DOHH2 (cell line): ENCODE measurements around the gene PLEKHG4.

Source experiments
- H3F3A ChIP-seq: fragments of 200-600 bp; sonication (generic), shearing (Covaris generic); 2 replicates; pipeline ENCODE4 v1.6.0; 2016; ENCODE audit warnings: antibody characterized with exemption, mild to moderate bottlenecking; ENCODE audit not compliant: control insufficient read depth, insufficient read depth
- H3K27ac ChIP-seq: fragments of 200-600 bp; sonication (generic); 2 replicates; pipeline ENCODE4 v1.5.1; 2014; ENCODE audit warnings: low read depth, mild to moderate bottlenecking, low read length, moderate library complexity
- H3K27me3 ChIP-seq: fragments of 200-600 bp; sonication (generic); 2 replicates; pipeline ENCODE4 v1.6.1; 2014; ENCODE audit warnings: mild to moderate bottlenecking, low read length, mixed read lengths; ENCODE audit not compliant: control insufficient read depth
- H3K36me3 ChIP-seq: fragments of 200-600 bp; sonication (generic); 2 replicates; pipeline ENCODE4 v1.6.1; 2014; ENCODE audit warnings: mild to moderate bottlenecking, low read length, moderate library complexity, mixed read lengths; ENCODE audit not compliant: control insufficient read depth
- H3K4me1 ChIP-seq: fragments of 200-600 bp; sonication (generic); 2 replicates; pipeline ENCODE4 v1.6.1; 2014; ENCODE audit warnings: mild to moderate bottlenecking, low read length, mixed read lengths; ENCODE audit not compliant: control insufficient read depth
- H3K4me2 ChIP-seq: fragments of 200-600 bp; sonication (generic); 2 replicates; pipeline ENCODE4 v1.6.0; 2014; ENCODE audit warnings: mild to moderate bottlenecking, low read length, moderate library complexity
- H3K4me3 ChIP-seq: fragments of 200-600 bp; sonication (generic); 2 replicates; pipeline ENCODE4 v1.5.1; 2014; ENCODE audit warnings: mild to moderate bottlenecking, low read length, mixed read lengths
- H3K79me2 ChIP-seq: fragments of 200-600 bp; sonication (generic); 2 replicates; pipeline ENCODE4 v1.6.1; 2014; ENCODE audit warnings: mild to moderate bottlenecking, low read length, mixed read lengths; ENCODE audit not compliant: control insufficient read depth
- H3K9me2 ChIP-seq: fragments of 200-600 bp; sonication (generic); replicated peaks from 2 replicates; pipeline ENCODE4 v1.6.1; 2014; ENCODE audit warnings: mild to moderate bottlenecking, low read length, mixed read lengths; ENCODE audit not compliant: control insufficient read depth
- H3K9me3 ChIP-seq: fragments of 200-600 bp; sonication (generic); 2 replicates; pipeline ENCODE4 v1.6.1; 2014; ENCODE audit warnings: antibody characterized with exemption, low read length, mixed read lengths; ENCODE audit not compliant: control insufficient read depth, insufficient read depth
- H4K20me1 ChIP-seq: fragments of 200-600 bp; sonication (generic); 2 replicates; pipeline ENCODE4 v1.6.0; 2014; ENCODE audit warnings: low read depth, mild to moderate bottlenecking, antibody characterized with exemption, low read length, moderate library complexity; ENCODE audit not compliant: control insufficient read depth, insufficient read depth
- EZH2phosphoT487 ChIP-seq: fragments of 200-600 bp; sonication (generic); IDR thresholded peaks from 2 replicates; pipeline ENCODE4 v1.6.1; 2017; ENCODE audit warnings: borderline replicate concordance, mild to moderate bottlenecking, antibody characterized with exemption, low read length, moderate library complexity, mixed read lengths
- TF ChIP-seq, protein P1 (sequence below): fragments of 200-600 bp; sonication (generic); IDR thresholded peaks from one replicate; pipeline ENCODE4 v1.5.1; 2014; ENCODE audit warnings: antibody characterized with exemption, mild to moderate bottlenecking, low read depth, low read length; ENCODE audit not compliant: poor library complexity, severe bottlenecking

PLEKHG4 gene

DNA sequence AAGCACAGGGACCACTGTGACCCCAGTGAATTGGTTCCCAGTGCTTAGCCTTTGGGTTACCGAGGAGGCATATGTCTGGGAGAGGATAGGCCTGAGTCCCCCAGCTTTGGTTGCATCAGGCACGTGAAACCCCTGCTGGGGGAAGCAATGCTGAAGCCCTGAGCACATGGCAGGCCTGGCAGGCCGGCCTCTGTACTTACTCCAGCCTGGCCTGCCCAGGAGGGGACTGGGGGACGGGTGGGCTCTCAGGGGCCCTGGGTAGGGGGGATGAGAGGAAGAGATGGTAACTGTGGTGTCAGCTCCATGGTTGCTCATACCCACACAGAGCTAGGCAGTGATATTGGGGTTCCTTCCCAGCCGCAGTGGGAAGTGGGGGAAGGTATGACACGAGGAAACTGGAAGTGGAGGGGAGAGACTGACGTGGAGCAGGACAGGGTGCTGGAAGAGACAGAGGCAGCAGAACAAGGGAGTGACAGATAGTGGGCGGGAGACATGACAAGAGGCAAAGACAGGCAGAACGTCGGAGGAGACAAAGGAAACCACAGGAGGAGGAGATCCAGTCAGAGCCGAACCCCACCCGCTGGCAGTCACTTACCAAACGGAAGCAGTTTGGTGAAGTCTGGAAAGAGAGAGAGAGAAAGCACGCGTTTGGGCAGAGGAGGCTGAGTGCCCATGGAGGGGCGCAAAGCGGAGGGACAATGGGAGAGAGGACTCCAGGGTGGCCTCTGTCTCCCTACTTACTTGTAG, 43.3 kb upstream of the PLEKHG4 start:
- Histone ChIP-seq H3K79me2 (no peaks in the 10 kb centered on the region), H3K4me2 (no peak overlapping the region), H3K27me3 (no peaks in the 10 kb centered on the region), H3K27ac (no peak overlapping the region), H4K20me1 (peaks cover 5% of the 10 kb centered on the region; the same call in 1 of the 2 replicates), H3K9me3 (no peaks in the 10 kb centered on the region), H3K4me1 (peaks cover 5% of the 10 kb centered on the region), H3K4me3 (no peak overlapping the region), H3K9me2 (no peaks in the 10 kb centered on the region), H3F3A (no peaks in the 10 kb centered on the region), H3K36me3 (peaks cover 19% of the 10 kb centered on the region)
- TF ChIP-seq, protein P1, sequence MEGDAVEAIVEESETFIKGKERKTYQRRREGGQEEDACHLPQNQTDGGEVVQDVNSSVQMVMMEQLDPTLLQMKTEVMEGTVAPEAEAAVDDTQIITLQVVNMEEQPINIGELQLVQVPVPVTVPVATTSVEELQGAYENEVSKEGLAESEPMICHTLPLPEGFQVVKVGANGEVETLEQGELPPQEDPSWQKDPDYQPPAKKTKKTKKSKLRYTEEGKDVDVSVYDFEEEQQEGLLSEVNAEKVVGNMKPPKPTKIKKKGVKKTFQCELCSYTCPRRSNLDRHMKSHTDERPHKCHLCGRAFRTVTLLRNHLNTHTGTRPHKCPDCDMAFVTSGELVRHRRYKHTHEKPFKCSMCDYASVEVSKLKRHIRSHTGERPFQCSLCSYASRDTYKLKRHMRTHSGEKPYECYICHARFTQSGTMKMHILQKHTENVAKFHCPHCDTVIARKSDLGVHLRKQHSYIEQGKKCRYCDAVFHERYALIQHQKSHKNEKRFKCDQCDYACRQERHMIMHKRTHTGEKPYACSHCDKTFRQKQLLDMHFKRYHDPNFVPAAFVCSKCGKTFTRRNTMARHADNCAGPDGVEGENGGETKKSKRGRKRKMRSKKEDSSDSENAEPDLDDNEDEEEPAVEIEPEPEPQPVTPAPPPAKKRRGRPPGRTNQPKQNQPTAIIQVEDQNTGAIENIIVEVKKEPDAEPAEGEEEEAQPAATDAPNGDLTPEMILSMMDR: no peak
- TF ChIP-seq EZH2phosphoT487: no peak

DNA sequence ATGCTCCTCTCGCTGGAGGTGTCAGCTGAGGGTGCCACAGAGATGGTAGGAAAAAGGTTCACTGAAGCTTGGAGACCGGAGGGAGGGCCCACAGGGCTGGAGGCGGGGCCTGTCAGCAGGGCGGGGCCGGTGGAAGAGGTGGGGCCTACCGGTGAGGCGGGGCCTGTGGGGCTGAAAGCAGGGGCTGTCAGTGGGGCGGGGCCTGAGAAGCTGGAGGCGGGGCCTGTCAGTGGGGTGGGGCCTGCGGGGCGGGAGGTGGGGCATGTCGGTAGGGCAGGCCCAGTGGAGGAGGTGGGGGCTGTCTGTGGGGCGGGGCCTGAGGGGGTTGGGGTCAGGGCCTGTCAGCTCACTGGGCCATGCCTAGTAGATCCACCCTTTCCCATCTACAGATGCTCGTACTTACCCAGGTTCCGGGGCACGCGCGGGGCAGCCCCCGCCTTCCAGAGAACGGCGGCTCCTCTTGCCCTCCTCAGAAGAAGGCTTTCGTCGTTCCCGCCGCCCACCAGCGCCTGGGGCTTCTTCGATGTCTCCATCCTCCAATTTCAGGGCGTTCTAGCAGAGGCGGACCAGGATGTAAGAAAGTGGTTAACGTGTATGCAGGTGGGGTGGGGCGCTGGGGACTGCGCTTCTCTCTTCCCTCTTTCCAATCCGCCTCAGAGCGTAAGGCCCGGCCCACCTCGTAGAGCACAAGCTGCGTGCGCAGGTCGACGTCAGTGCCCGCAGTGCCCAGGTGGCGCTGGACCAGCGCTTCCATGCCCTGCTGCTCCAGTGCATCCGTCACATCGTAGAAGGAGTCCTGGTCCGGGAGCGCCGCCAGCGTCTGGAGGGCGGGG, 42.6 kb upstream of the PLEKHG4 start:
- Histone ChIP-seq H4K20me1 (peaks cover 5% of the 10 kb centered on the region; the same call in 1 of the 2 replicates), H3K27ac (no peak overlapping the region), H3K27me3 (no peaks in the 10 kb centered on the region), H3K36me3 (peaks cover 12% of the 10 kb centered on the region), H3K4me3 (no peak overlapping the region), H3K9me2 (no peaks in the 10 kb centered on the region), H3K9me3 (no peaks in the 10 kb centered on the region), H3K79me2 (no peaks in the 10 kb centered on the region; the same call in 1 of the 2 replicates), H3K4me2 (no peak overlapping the region), H3F3A (no peaks in the 10 kb centered on the region), H3K4me1 (peaks cover 5% of the 10 kb centered on the region)
- TF ChIP-seq, protein P1: no peak
- no peak for TF ChIP-seq EZH2phosphoT487

DNA sequence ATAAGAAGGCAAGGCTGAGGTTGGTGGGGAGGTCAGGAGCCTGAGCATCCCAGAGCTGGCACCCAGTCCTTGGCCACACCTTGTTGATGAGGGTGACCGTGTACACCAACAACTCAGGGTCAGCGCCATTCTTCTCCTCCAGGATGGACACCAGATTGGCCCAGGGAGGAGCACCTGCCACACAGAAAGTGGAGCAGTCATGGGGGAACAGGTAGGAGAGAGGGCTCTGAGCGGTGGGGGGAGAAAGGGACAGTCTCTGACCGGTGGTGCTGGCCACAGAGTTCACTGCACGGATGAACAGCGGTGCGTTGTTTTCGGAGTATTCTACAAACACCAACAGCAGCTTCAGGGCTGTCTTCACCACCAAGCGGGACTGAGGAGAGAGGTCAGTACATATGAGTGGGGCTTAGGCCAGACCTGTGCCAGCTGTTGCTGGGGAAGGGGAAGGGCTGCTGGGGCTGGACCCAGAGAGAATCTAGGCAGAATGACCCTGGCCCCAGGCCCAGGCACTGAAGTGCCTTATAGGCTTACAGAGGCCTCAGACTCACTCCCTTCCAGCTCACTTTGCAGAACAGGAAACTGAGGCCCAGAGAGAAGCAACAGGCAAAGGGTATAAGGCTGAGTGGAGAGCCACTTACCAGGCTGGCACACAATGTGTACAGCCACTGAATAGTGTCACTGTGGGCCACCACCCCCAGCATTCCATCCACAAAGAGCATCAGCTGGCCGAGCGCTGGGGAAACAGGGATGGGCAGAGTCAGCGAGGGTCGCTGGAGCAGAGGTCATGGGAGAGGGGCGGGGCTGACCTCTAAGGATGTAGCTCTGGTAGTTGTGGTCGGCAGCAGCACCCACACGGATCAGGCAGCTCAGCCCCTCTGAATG, 41.7 kb upstream of the PLEKHG4 start:
- Histone ChIP-seq H3K9me2 (no peaks in the 10 kb centered on the region), H3K4me2 (no peak overlapping the region), H3K36me3 (peaks cover 12% of the 10 kb centered on the region), H3K4me3 (no peak overlapping the region), H3K9me3 (no peaks in the 10 kb centered on the region), H4K20me1 (peaks cover 5% of the 10 kb centered on the region; the same call in 1 of the 2 replicates), H3K4me1 (peaks cover 5% of the 10 kb centered on the region), H3K79me2 (no peaks in the 10 kb centered on the region; the same call in 1 of the 2 replicates), H3K27me3 (no peaks in the 10 kb centered on the region), H3F3A (no peaks in the 10 kb centered on the region), H3K27ac (no peak overlapping the region)
- TF ChIP-seq, protein P1: no peak
- TF ChIP-seq EZH2phosphoT487: no peak
